HepG2 (cell line): Measurements from ENCODE around the gene RNASE7. TPM values are rescaled to one million over a fixed set of nuclear protein-coding genes. Genes with fewer than 3 reads are reported as not detected.
A peak's percentile ranks its signal among the peaks of the same experiment; 100 is the strongest.

Source experiments
- ATF3 ChIP-seq: sonication (generic); formaldehyde crosslinking; IDR thresholded peaks from 2 replicates; pipeline ENCODE4 v1.4.0; 2020; ENCODE audit warnings: missing genetic modification reagents
- KIAA2018 ChIP-seq: sonication (generic); formaldehyde crosslinking; IDR thresholded peaks from 2 replicates; pipeline ENCODE4 v1.5.0; 2020; ENCODE audit warnings: mild to moderate bottlenecking, missing genetic modification reagents, borderline replicate concordance
- MAF1 ChIP-seq: sonication (generic); formaldehyde crosslinking; IDR thresholded peaks from 2 replicates; pipeline ENCODE4 v1.5.0; 2020; ENCODE audit warnings: missing genetic modification reagents, borderline replicate concordance
- MAFK ChIP-seq, 2 experiments: IDR thresholded peaks in 1 of 2; conservative IDR thresholded peaks in 1 of 2; 2 replicates each; pipeline ENCODE4 v1.6.1; 2011; ENCODE audit warnings: improper control_type of control experiment in 2 of 2, low read length in 2 of 2
- NR2F2 ChIP-seq: IDR thresholded peaks from 2 replicates; pipeline ENCODE4 v1.6.1; 2012; ENCODE audit warnings: low read depth, inconsistent platforms, borderline replicate concordance
- SKIL ChIP-seq: sonication (generic); formaldehyde crosslinking; IDR thresholded peaks from 2 replicates; pipeline ENCODE4 v1.8.0; 2022; ENCODE audit warnings: missing genetic modification reagents, mild to moderate bottlenecking, moderate library complexity, borderline replicate concordance
- ZNF143 ChIP-seq: sonication (generic); formaldehyde crosslinking; IDR thresholded peaks from 2 replicates; pipeline ENCODE4 v1.4.0; 2020; ENCODE audit warnings: missing genetic modification reagents
- ZNF33B ChIP-seq: sonication (generic); formaldehyde crosslinking; IDR thresholded peaks from 2 replicates; pipeline ENCODE4 v1.5.1; 2020; ENCODE audit warnings: mild to moderate bottlenecking, missing genetic modification reagents
- ZNF589 ChIP-seq: sonication (generic); formaldehyde crosslinking; conservative IDR thresholded peaks from 2 replicates; pipeline ENCODE4 v1.8.0; 2022; ENCODE audit warnings: mild to moderate bottlenecking, moderate library complexity, missing genetic modification reagents
- ZNF749 ChIP-seq: sonication (generic); formaldehyde crosslinking; IDR thresholded peaks from 2 replicates; pipeline ENCODE4 v1.8.0; 2022; ENCODE audit warnings: mild to moderate bottlenecking, missing genetic modification reagents, moderate library complexity, borderline replicate concordance
- polyA plus RNA-seq, 8 experiments: library from polyadenylated mRNA; depleted of rRNA in 3 of 8; stranded (reverse) in 7 of 8; unstranded in 1 of 8; fragments of >200 nt; fragmentation: Illumina TruSeq in 4 of 8; extraction: Trizol in 4 of 8; gene quantifications; 2 replicates each; pipeline versions ENCODE4 v1.2.1 to v1.2.3, GENCODE V29; 2011 to 2016; ENCODE audit warnings: low read depth in 4 of 8, missing spikeins in 1 of 8, mixed read lengths in 1 of 8; ENCODE audit not compliant: insufficient read depth in 1 of 8
- total RNA-seq, 5 experiments: library from RNA; depleted of rRNA; stranded (reverse); fragments of >200 nt; fragmentation: Illumina TruSeq; extraction: Trizol; gene quantifications; 2 replicates each; pipeline ENCODE4 v1.2.3, GENCODE V29; 2016; ENCODE audit warnings: low read depth in 1 of 5
- TF ChIP-seq, protein P1 (sequence below): sonication (generic); formaldehyde crosslinking; IDR thresholded peaks from 2 replicates; pipeline ENCODE4 v1.4.0; 2020; ENCODE audit warnings: mild to moderate bottlenecking, missing genetic modification reagents, borderline replicate concordance

Gene RNASE7
- total and polyA plus RNA-seq, 2 of the 13 experiments (the other 11 are each of a cell fraction or from before 2014, with no cell fraction given): 0.04 TPM; not detected in 1

GRCh38 chr14:21068521-21069387 is 26.6 kb downstream of the RNASE7 start (continued):
- no peak for TF ChIP-seq KIAA2018 (CRISPR knock-in tag)
- TF ChIP-seq ATF3 (CRISPR knock-in tag): 0 out of 2 replicates have a peak, but pooled peaks have one; percentile 5
- TF ChIP-seq MAFK (conservative IDR thresholded peaks at IDR 0.05 in 1 of 2, IDR thresholded peaks at IDR 0.05 in 1 of 2; ENCODE audit: low read length in 2 of 2): no peak
- no peak for TF ChIP-seq ZNF589
- no peak for TF ChIP-seq ZNF749 (CRISPR knock-in tag)
- TF ChIP-seq NR2F2: no peak; the same call in 1 of the 2 replicates
- TF ChIP-seq ZNF143: no peak
- no peak for TF ChIP-seq MAF1
- TF ChIP-seq, protein P1, sequence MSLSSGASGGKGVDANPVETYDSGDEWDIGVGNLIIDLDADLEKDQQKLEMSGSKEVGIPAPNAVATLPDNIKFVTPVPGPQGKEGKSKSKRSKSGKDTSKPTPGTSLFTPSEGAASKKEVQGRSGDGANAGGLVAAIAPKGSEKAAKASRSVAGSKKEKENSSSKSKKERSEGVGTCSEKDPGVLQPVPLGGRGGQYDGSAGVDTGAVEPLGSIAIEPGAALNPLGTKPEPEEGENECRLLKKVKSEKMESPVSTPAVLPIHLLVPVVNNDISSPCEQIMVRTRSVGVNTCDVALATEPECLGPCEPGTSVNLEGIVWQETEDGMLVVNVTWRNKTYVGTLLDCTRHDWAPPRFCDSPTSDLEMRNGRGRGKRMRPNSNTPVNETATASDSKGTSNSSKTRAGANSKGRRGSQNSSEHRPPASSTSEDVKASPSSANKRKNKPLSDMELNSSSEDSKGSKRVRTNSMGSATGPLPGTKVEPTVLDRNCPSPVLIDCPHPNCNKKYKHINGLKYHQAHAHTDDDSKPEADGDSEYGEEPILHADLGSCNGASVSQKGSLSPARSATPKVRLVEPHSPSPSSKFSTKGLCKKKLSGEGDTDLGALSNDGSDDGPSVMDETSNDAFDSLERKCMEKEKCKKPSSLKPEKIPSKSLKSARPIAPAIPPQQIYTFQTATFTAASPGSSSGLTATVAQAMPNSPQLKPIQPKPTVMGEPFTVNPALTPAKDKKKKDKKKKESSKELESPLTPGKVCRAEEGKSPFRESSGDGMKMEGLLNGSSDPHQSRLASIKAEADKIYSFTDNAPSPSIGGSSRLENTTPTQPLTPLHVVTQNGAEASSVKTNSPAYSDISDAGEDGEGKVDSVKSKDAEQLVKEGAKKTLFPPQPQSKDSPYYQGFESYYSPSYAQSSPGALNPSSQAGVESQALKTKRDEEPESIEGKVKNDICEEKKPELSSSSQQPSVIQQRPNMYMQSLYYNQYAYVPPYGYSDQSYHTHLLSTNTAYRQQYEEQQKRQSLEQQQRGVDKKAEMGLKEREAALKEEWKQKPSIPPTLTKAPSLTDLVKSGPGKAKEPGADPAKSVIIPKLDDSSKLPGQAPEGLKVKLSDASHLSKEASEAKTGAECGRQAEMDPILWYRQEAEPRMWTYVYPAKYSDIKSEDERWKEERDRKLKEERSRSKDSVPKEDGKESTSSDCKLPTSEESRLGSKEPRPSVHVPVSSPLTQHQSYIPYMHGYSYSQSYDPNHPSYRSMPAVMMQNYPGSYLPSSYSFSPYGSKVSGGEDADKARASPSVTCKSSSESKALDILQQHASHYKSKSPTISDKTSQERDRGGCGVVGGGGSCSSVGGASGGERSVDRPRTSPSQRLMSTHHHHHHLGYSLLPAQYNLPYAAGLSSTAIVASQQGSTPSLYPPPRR (CRISPR knock-in tag): peak; percentile 48; the same call in 1 of the 2 replicates
- TF ChIP-seq ZNF33B (CRISPR knock-in tag): peak; percentile 71; the same call in 1 of the 2 replicates
- TF ChIP-seq SKIL (CRISPR knock-in tag): no peak
